ENCODE measurements around the gene TRIAP1. TPM values are rescaled to one million over a fixed set of nuclear protein-coding genes. Genes with fewer than 3 reads are reported as not detected.
A peak's percentile ranks its signal among the peaks of the same experiment; 100 is the strongest.

TRIAP1 gene
- total RNA-seq, 2 experiments from 2014 or later = 36.2 to 40.9 TPM

DNA sequence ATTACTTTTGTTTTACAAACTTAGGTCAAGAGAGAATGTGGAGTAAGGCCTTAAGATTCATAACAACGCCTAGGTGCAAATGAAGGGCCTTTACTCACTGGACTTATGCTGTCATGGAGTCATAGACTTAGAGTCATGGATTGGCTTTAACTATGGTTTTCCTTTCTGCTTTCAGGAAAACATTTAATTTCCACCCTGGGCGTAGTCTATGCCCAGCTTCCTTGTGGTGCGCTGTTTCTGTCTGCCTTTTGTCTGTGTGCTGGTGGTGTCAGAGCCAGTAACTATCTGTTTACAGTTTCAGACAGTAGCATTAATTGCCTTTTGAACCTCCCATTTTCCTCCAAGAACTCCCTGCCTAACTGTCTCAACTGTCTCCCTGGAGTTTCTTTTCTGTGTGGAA is 40.1 kb downstream of the TRIAP1 start:
- ATAC-seq = no peak
- Mint-ChIP-seq H3K4me3 (no peak overlapping the region), H3K27me3 (ENCODE audit: low read depth) (no peaks in the 10 kb centered on the region), H3K9me3 (ENCODE audit: insufficient read depth) (no peaks in the 10 kb centered on the region), H3K4me1 (ENCODE audit: low read depth) (peaks cover 2% of the 10 kb centered on the region), H3K36me3 (ENCODE audit: low read depth) (no peaks in the 10 kb centered on the region), H3K27ac (no peak overlapping the region)
- ChIA-PET CTCF (no interaction called here), POLR2A (no interaction called here)
- DNase-seq = no peak

DNA sequence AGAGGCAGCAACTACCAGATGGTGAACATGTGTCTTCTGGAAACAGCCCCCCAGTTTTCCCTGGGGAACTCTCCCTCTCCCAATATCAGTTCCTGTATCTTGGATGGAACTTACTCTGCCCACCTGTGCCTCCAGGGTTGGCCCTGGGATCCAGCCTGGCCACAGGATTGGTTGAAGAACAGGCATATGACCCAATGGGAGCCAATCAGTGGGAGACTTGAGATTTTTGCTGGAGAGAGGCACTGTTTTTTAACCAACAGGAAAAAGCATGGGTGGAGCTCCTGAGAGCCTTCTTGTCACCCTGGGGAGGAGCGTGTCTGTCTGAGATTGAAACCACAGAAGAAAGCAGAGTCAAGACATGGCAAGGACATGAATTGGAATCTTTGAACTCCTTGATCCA is 41.9 kb downstream of the TRIAP1 start:
- no peaks in the 10 kb centered on the region for H3K27me3 Mint-ChIP-seq (ENCODE audit: low read depth)
- H3K4me1 Mint-ChIP-seq (ENCODE audit: low read depth) = peaks cover 2% of the 10 kb centered on the region
- H3K27ac Mint-ChIP-seq = no peak overlapping the region
- no peak overlapping the region for H3K4me3 Mint-ChIP-seq
- DNase-seq (no peak), ATAC-seq (no peak)
- no peaks in the 10 kb centered on the region for H3K9me3 Mint-ChIP-seq (ENCODE audit: insufficient read depth)
- POLR2A ChIA-PET = no interaction called here
- CTCF ChIA-PET = interaction anchor here (1.0 kb wide), 1 partner anchor 26 kb away, joined by 3 read pairs; no protein-coding TSS in a partner anchor
- no peaks in the 10 kb centered on the region for H3K36me3 Mint-ChIP-seq (ENCODE audit: low read depth)

DNA sequence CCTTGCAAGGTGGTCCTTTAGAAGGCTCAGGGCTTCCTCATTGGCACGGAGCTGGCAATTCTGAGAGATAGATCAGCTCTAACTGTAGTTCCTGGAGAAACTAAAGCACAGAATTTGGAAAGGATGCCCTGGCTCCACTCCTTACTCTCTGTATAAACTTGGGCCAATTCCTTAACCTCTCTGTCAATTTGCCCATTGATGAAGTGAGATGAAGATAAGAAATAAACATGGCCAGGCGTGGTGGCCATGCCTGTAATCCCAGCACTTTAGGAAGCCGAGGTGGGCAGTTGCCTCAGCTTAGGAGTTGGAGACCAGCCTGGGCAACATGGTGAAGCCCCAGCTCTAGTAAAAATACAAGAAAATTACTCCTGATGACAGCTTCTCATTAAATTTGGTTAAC is 42.3 kb downstream of the TRIAP1 start:
- DNase-seq = no peak
- Mint-ChIP-seq H3K27ac (no peak overlapping the region), H3K4me3 (no peak overlapping the region), H3K36me3 (ENCODE audit: low read depth) (no peaks in the 10 kb centered on the region), H3K4me1 (ENCODE audit: low read depth) (peaks cover 2% of the 10 kb centered on the region), H3K27me3 (ENCODE audit: low read depth) (peaks cover under 1% of the 10 kb centered on the region), H3K9me3 (ENCODE audit: insufficient read depth) (no peaks in the 10 kb centered on the region)
- POLR2A ChIA-PET = no interaction called here
- ATAC-seq = no peak
- CTCF ChIA-PET = interaction anchor here (1.0 to 1.4 kb wide), 2 partner anchors 26 to 47 kb away, joined by 3 to 4 read pairs; no protein-coding TSS in a partner anchor

DNA sequence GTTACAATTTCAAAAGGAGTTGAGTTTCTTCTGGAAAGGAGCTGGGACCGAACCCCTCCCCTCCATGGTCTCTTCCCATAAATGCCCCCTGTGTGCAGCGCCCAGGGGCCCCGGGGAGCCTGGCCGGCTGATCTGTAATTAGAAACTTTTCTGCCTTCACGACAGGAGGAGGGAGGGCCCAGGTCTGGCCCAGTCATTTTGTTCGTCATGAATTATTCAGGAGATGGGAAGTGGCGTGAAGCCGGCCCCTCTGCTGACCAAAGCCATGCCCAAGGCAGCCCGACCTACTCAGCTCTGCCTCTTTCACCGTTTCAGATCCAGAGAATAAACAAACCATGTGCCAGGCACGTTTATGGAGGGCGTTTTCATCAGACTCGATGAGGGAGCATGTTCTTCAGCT is 44.0 kb downstream of the TRIAP1 start:
- POLR2A ChIA-PET = no interaction called here
- Mint-ChIP-seq H3K9me3 (ENCODE audit: insufficient read depth) (no peaks in the 10 kb centered on the region), H3K4me3 (no peak overlapping the region), H3K4me1 (ENCODE audit: low read depth) (peaks cover 2% of the 10 kb centered on the region), H3K36me3 (ENCODE audit: low read depth) (no peaks in the 10 kb centered on the region), H3K27ac (no peak overlapping the region), H3K27me3 (ENCODE audit: low read depth) (peaks cover 6% of the 10 kb centered on the region)
- no peak for ATAC-seq
- CTCF ChIA-PET = no interaction called here
- DNase-seq = no peak

DNA sequence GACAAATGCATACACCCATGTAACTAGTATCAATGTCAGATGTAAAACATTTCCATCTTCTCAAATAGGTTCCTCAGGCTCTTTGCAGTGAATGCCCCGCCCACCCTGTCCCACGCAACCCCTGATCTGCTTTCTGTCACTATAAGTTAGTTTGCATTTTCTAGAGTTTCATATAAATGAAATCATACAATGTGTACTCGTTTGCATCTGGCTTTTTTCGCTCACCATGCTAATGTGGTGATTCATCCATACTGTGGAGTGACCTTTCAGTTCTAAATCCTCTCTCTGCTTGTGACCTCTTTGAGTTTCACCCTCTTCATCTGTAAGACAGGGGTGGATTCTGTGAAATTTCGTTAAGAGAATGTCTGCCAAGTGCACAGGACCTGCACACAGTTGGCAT is 46.7 kb downstream of the TRIAP1 start:
- H3K4me3 Mint-ChIP-seq = no peak overlapping the region
- H3K36me3 Mint-ChIP-seq (ENCODE audit: low read depth) = no peaks in the 10 kb centered on the region
- no peak overlapping the region for H3K27ac Mint-ChIP-seq
- no peaks in the 10 kb centered on the region for H3K9me3 Mint-ChIP-seq (ENCODE audit: insufficient read depth)
- ATAC-seq (no peak), DNase-seq (no peak)
- peaks cover 12% of the 10 kb centered on the region for H3K27me3 Mint-ChIP-seq (ENCODE audit: low read depth)
- ChIA-PET POLR2A (interaction anchor here (0.7 kb wide), 1 partner anchor 12 kb away, joined by 3 read pairs; no protein-coding TSS in a partner anchor), CTCF (interaction anchor here (0.7 to 1.0 kb wide), 2 partner anchors 70 to 82 kb away, joined by 3 read pairs; partner anchors contain the start of gene SRSF9)
- peaks cover 4% of the 10 kb centered on the region for H3K4me1 Mint-ChIP-seq (ENCODE audit: low read depth)

DNA sequence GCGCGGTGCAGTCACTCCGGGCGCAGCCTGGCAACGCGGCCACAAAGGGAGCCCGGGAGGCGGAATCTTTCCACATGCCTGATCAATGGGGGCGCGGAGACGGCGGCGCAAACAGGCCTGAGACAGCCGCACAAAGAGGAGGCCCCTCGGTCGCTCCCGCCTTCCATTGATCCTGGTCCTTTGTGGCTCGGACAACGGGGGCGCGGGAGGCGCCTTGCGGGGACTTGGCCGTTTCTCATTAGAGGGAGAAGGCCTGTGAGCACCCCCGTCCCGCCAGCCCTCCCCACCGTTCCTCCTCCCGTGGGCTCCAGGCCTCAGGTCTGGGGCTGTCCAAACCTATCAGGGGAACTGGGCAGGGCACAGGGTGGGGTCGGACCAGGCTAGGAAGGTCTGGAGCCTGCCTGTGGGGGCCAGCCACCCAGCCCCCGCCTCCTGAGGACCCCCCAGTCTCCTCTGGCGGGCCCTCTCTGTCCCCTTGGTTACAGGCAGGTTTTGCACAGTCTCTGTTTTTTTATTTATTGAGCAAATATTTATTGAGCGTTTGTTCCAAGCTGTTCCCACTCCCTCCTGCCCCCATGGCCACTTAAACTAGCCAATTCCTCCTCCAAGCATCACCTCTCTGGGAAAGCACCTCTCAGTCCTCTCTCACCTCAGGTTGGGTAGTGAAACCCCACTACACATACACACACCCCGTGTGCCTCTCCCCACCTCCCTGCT is 48.2 kb downstream of the TRIAP1 start:
- Mint-ChIP-seq H3K27me3 (ENCODE audit: low read depth) (peaks cover 15% of the 10 kb centered on the region), H3K4me3 (no peak overlapping the region)

DNA sequence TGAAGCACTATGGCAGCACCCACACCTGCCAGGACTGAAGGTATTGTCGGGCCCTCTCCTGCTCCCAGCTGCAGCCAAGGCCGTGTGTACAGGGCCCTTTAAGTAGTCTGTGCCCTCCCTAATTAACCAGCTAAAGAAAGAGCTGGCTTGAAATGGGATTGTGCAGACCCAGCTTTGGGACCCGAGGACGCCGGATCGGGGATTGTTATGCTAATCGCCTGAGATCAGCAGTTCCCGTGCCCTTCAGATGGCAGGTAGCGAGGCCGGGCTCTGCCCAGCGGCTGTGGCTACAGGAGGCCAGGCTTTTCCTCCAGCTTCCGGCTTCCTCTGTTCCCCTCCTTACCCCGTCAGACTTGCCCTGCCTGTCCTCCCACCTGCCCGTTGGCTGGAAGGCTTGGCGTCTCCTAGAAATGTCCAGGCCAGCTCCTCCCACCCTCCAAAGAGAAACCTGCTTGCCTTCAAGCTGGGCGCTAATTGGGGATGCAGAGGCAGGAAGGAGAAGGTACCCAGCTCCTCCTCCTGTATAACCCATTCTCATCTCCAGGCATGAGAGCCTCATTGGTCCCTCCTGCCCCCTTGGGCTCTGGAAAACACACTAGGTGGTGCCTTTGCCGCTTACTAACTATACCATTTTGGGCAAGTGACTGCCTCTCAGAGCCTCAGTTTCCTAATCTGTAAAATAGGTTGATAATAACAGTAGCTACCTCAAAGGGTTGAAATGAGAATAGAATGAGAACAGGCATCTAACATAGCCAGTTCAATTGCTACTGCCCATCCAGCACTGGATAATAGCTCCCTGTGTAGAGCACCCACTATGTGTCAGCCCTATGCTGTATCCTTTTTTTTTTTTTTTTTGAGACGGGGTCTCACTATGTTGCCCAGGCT is 51.5 kb downstream of the TRIAP1 start:
- ChIA-PET CTCF (interaction anchor here (1.3 to 2.2 kb wide), 2 partner anchors 27 to 35 kb away, joined by 3 to 7 read pairs; no protein-coding TSS in a partner anchor), POLR2A (no interaction called here)
- H3K4me3 Mint-ChIP-seq = no peak overlapping the region
- H3K9me3 Mint-ChIP-seq (ENCODE audit: insufficient read depth) = no peaks in the 10 kb centered on the region
- peaks cover 18% of the 10 kb centered on the region for H3K27me3 Mint-ChIP-seq (ENCODE audit: low read depth)
- no peak for DNase-seq
- peaks cover 2% of the 10 kb centered on the region for H3K4me1 Mint-ChIP-seq (ENCODE audit: low read depth)
- H3K27ac Mint-ChIP-seq = no peak overlapping the region
- H3K36me3 Mint-ChIP-seq (ENCODE audit: low read depth) = no peaks in the 10 kb centered on the region
- peak; percentile 44 for ATAC-seq

More for the DNA sequence above, 48.2 kb downstream of the TRIAP1 start:
- Mint-ChIP-seq H3K27ac (no peak overlapping the region), H3K4me1 (ENCODE audit: low read depth) (peaks cover 2% of the 10 kb centered on the region), H3K36me3 (ENCODE audit: low read depth) (no peaks in the 10 kb centered on the region), H3K9me3 (ENCODE audit: insufficient read depth) (no peaks in the 10 kb centered on the region)
- POLR2A ChIA-PET = no interaction called here
- DNase-seq = no peak
- no peak for ATAC-seq
- CTCF ChIA-PET = no interaction called here

Other genes with a start within 250 kb of the TRIAP1 start
- 1,000 to 10,000 TPM; 2,051 to 2,121 TPM for gene RPLP0, start 245.3 kb downstream of the TRIAP1 start, total RNA-seq
- gene PXN, start 180.7 kb downstream of the TRIAP1 start, total RNA-seq = 100 to 1,000 TPM; 123 to 127 TPM
- 1,000 to 10,000 TPM; 1,982 to 3,332 TPM for gene RNU4-2, start 154.5 kb downstream of the TRIAP1 start, total RNA-seq
- gene RNU4-1, start 153.1 kb downstream of the TRIAP1 start, total RNA-seq = 1,000 to 10,000 TPM; 1,409 to 2,335 TPM
- 1 to 10 TPM; 1.2 to 1.4 TPM for gene SIRT4, start 144.1 kb downstream of the TRIAP1 start, total RNA-seq
- not detected for gene PLA2G1B, start 118.6 kb downstream of the TRIAP1 start, total RNA-seq
- gene MSI1, start 77.2 kb downstream of the TRIAP1 start, total RNA-seq = not detected
- 100 to 1,000 TPM; 337 to 351 TPM for gene COX6A1, start 8.3 kb downstream of the TRIAP1 start, total RNA-seq
- gene GATC, start 60 bp upstream of the TRIAP1 start, total RNA-seq = 10 to 100 TPM; 25.4 to 31.9 TPM
- gene SRSF9, start 23.4 kb upstream of the TRIAP1 start, total RNA-seq = 100 to 1,000 TPM; 199 to 219 TPM
- gene DYNLL1, start 49.7 kb upstream of the TRIAP1 start, total RNA-seq = 100 to 1,000 TPM; 273 to 275 TPM
- gene COQ5, start 82.8 kb upstream of the TRIAP1 start, total RNA-seq = 10 to 100 TPM; 28.6 to 30.6 TPM
- 100 to 1,000 TPM; 192 to 204 TPM for gene RNF10, start 88.0 kb upstream of the TRIAP1 start, total RNA-seq
- gene POP5, start 135.0 kb upstream of the TRIAP1 start, total RNA-seq = 10 to 100 TPM; 63.3 to 64.0 TPM
- under 1 TPM in 1 of 2 experiments, not detected in 1; 0.34 TPM for gene CABP1, start 194.2 kb upstream of the TRIAP1 start, total RNA-seq
- gene MLEC, start 240.8 kb upstream of the TRIAP1 start, total RNA-seq = 100 to 1,000 TPM in 1 of 2 experiments, 10 to 100 TPM in 1; 95.0 to 102 TPM

Measured in activated CD8-positive, alpha-beta T cell treated with anti-CD3 and anti-CD28 coated beads, Interleukin-2, amount 10 ng/mL, durations not matched to agents 7 days and 5 days (primary cell).